Activated CD8-positive, alpha-beta memory T cell treated with anti-CD3 and anti-CD28 coated beads for 24 hours (primary cell): ENCODE data around the gene FHOD3.
"Not testable (repeated sequence)": the region's sequence is repeated elsewhere in the genome, so short reads cannot be mapped to it uniquely, and the experiment has no call there.

Source experiments
- DNase-seq: peaks from one replicate; pipeline ENCODE4 v3.0.0-alpha.2; 2020

The FHOD3 gene

GRCh38 chr18:36814994-36815393 is 517.5 kb downstream of the FHOD3 start:
- no peak for DNase-seq

GRCh38 chr18:36816096-36816495 is 518.6 kb downstream of the FHOD3 start:
- DNase-seq = not testable (repeated sequence)

GRCh38 chr18:36817039-36817438 is 519.5 kb downstream of the FHOD3 start:
- DNase-seq = no peak

- DNase-seq = no peak
These were observed 521.1 kb downstream of the FHOD3 start for GRCh38 chr18:36818652-36819051.

- DNase-seq = no peak
These were observed 522.1 kb downstream of the FHOD3 start for GRCh38 chr18:36819621-36820020.

GRCh38 chr18:36821681-36822080 is 524.2 kb downstream of the FHOD3 start:
- DNase-seq = no peak

GRCh38 chr18:36825526-36825925 is 528.0 kb downstream of the FHOD3 start:
- no peak for DNase-seq

GRCh38 chr18:36826556-36826955 is 529.0 kb downstream of the FHOD3 start:
- DNase-seq = no peak

- no peak for DNase-seq
These were observed 530.7 kb downstream of the FHOD3 start for GRCh38 chr18:36828157-36828629.

- DNase-seq = peak; percentile 94
These were observed 531.3 kb downstream of the FHOD3 start, which contains the start of the genes KIAA1328 and TPGS2 for GRCh38 chr18:36828630-36829361. Gene KIAA1328 (plus strand): TSS chr18:36829127. CDS start chr18:36829139, 12 bp downstream. Gene TPGS2 (minus strand): TSS chr18:36829002. CDS start chr18:36828767, 235 bp downstream.
